ENCODE data around the gene HIPK2.

DNA sequence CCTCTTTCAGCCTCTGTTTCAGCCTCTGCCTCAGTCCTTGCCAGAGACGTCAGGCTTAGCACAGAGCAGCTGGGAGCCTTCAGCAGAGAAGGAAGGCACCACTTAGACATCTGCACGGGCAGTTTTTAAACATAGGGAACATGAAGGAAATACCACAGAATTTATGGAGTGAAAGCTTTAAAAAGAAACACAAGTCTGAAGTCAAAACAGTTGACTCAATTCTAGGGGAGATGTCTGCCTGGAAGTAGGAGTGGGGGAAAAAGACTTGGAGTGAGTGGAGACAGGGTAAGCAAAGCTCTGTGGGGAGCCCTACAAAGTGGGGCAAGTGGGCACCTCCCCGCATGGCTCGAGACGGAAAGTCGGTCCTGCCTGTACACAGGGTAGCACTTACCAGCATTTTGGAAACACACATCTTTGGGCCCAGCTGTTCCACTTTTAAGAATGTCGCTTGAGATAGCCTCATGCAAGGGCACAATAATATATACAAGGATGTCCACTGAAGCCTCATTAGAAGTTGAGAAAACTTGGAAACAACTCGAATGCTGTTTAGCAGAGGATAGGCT is 46.2 kb upstream of the HIPK2 start:
- TF ChIP-seq CTCF (optimal IDR thresholded peaks at IDR 0.05 in 1 of 3, IDR thresholded peaks at IDR 0.05 in 1 of 3, conservative IDR thresholded peaks at IDR 0.05 in 1 of 3; ENCODE audit: extremely low read depth in 1 of 3, insufficient read depth in 2 of 3, low read length in 3 of 3) (no peak), EZH2 (IDR thresholded peaks at IDR 0.05; ENCODE audit: low read length) (no peak)
